GM23338 (cell line): ENCODE data around the gene MS4A18. TPM values are rescaled to one million over a fixed set of nuclear protein-coding genes. Genes with fewer than 3 reads are reported as not detected.

ENCODE experiments used
- ATAC-seq: fragments of 200-7000 bp; cut with Tn5 transposase; 3 replicates; pipeline ENCODE4 v1.9.1; 2020
- DNase-seq: peaks from one replicate; pipeline ENCODE4 v3.0.0-alpha.2; 2015; ENCODE audit warnings: low spot score
- H2AFZ ChIP-seq: fragments of 200-600 bp; sonication (generic); 2 replicates; pipeline ENCODE4 v1.8.0; 2016; ENCODE audit warnings: antibody characterized with exemption, mild to moderate bottlenecking, moderate library complexity
- H3F3A ChIP-seq: fragments of 200-600 bp; sonication (generic); replicated peaks from 2 replicates; pipeline ENCODE4 v1.8.0; 2017; ENCODE audit warnings: antibody characterized with exemption, mixed run types, low read depth
- H3K27ac ChIP-seq: fragments of 200-600 bp; sonication (generic); 2 replicates; pipeline ENCODE4 v1.6.1; 2016; ENCODE audit warnings: low read depth
- H3K27me3 ChIP-seq: fragments of 200-600 bp; sonication (generic); 2 replicates; pipeline ENCODE4 v1.8.0; 2016; ENCODE audit warnings: mild to moderate bottlenecking, mixed run types, moderate library complexity; ENCODE audit not compliant: insufficient read depth
- H3K36me3 ChIP-seq: fragments of 200-600 bp; sonication (generic); 2 replicates; pipeline ENCODE4 v1.8.0; 2016; ENCODE audit warnings: mild to moderate bottlenecking; ENCODE audit not compliant: insufficient read depth
- H3K4me1 ChIP-seq: fragments of 200-600 bp; sonication (generic); 2 replicates; pipeline ENCODE4 v1.8.0; 2016; ENCODE audit warnings: mild to moderate bottlenecking, moderate library complexity; ENCODE audit not compliant: insufficient read depth
- H3K4me2 ChIP-seq: fragments of 200-600 bp; sonication (generic); 2 replicates; pipeline ENCODE4 v1.7.1; 2017; ENCODE audit warnings: mixed run types
- H3K4me3 ChIP-seq: fragments of 200-600 bp; sonication (generic); 2 replicates; pipeline ENCODE4 v1.6.1; 2016; ENCODE audit warnings: mixed run types
- H3K79me2 ChIP-seq: fragments of 200-600 bp; sonication (generic); replicated peaks from 2 replicates; pipeline ENCODE4 v1.8.0; 2017; ENCODE audit warnings: mild to moderate bottlenecking; ENCODE audit not compliant: insufficient read depth
- H3K9me2 ChIP-seq: fragments of 200-600 bp; sonication (generic); 2 replicates; pipeline ENCODE4 v1.8.0; 2017; ENCODE audit not compliant: insufficient read depth
- H4K20me1 ChIP-seq: fragments of 200-600 bp; sonication (generic); replicated peaks from 2 replicates; pipeline ENCODE4 v1.8.0; 2017; ENCODE audit warnings: mild to moderate bottlenecking; ENCODE audit not compliant: insufficient read depth
- H3K27ac Mint-ChIP-seq: 2 replicates; pipeline ENCODE4 v1.8.0; 2020; ENCODE audit warnings: inconsistent platforms, mild to moderate bottlenecking, moderate library complexity, mixed read lengths
- H3K27me3 Mint-ChIP-seq: 3 replicates; pipeline ENCODE4 v1.8.0; 2022; ENCODE audit warnings: low read depth, mild to moderate bottlenecking, moderate library complexity, mixed read lengths, inconsistent platforms; ENCODE audit not compliant: insufficient read depth, poor library complexity
- H3K36me3 Mint-ChIP-seq: 3 replicates; pipeline ENCODE4 v1.8.0; 2021; ENCODE audit warnings: low read depth, mild to moderate bottlenecking, inconsistent platforms, moderate library complexity, mixed read lengths
- H3K4me1 Mint-ChIP-seq: 3 replicates; pipeline ENCODE4 v1.8.0; 2020; ENCODE audit warnings: mild to moderate bottlenecking, inconsistent platforms, mixed read lengths
- H3K4me3 Mint-ChIP-seq: 3 replicates; pipeline ENCODE4 v1.8.0; 2021; ENCODE audit warnings: moderate library complexity, mild to moderate bottlenecking, inconsistent platforms, mixed read lengths
- H3K9me3 Mint-ChIP-seq: 3 replicates; pipeline ENCODE4 v1.8.0; 2020; ENCODE audit warnings: moderate library complexity, mild to moderate bottlenecking, inconsistent platforms, mixed read lengths
- CREB1 ChIP-seq: fragments of 250-450 bp; sonication (Bioruptor Pico); IDR thresholded peaks from 2 replicates; pipeline ENCODE4 v1.5.0; 2020; ENCODE audit warnings: low read depth, mild to moderate bottlenecking, moderate library complexity
- CTCF ChIP-seq, 2 experiments: fragments of 200-600 bp in 1 of 2; sonication (generic) in 1 of 2; conservative IDR thresholded peaks; 2 replicates each; pipeline versions ENCODE4 v1.5.1 to v1.6.1; 2016 to 2017; ENCODE audit warnings: antibody characterized with exemption in 2 of 2, low read depth in 2 of 2, mild to moderate bottlenecking in 2 of 2, moderate library complexity in 1 of 2
- NANOG ChIP-seq: IDR thresholded peaks from 2 replicates; pipeline ENCODE4 v1.6.1; 2016; ENCODE audit warnings: antibody characterized with exemption, borderline replicate concordance
- POLR2AphosphoS5 ChIP-seq: IDR thresholded peaks from 2 replicates; pipeline ENCODE4 v1.6.1; 2016; ENCODE audit warnings: antibody characterized with exemption, low read depth
- ZNF114 ChIP-seq: fragments of 250-450 bp; sonication (Bioruptor Pico); IDR thresholded peaks from 2 replicates; pipeline ENCODE4 v1.5.0; 2020; ENCODE audit warnings: mild to moderate bottlenecking, moderate library complexity
- ZNF462 ChIP-seq: fragments of 250-450 bp; sonication (Bioruptor Pico); IDR thresholded peaks from 2 replicates; pipeline ENCODE4 v1.5.0; 2020; ENCODE audit warnings: mild to moderate bottlenecking, moderate library complexity
- polyA plus RNA-seq: library from polyadenylated mRNA; unstranded; fragments of >200 nt; fragmentation: Nextera tagmentation; extraction: Ambion mirVana; gene quantifications from 2 replicates; pipeline ENCODE4 v1.2.1, GENCODE V29; 2016
- total RNA-seq: library from RNA; depleted of rRNA; stranded (reverse); fragments of >200 nt; shearing (Covaris generic); gene quantifications from 2 replicates; pipeline ENCODE4 v1.2.3, GENCODE V29; 2014

MS4A18 gene
- total and polyA plus RNA-seq, 2 experiments from 2014 or later = not detected

DNA sequence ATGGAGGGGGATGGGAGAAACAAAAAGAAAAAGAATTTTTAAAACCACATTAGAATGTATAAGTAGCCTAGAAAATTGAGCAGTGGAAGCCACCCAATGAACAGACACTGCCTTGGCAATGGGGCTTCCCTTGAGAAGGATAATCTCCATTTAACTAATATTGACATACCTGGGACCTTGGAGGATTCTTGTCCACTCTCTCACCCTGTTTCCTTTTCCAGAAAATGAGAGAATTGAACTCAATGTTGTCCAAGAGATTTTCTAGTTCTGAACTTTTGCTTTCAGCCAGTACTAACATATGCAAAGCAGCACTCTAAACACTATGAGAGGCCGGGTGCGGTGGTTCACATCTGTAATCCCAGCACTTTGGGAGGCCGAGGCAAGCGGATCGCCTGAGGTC, 24.6 kb upstream of the MS4A18 start (continued):
- no peak for TF ChIP-seq ZNF462 (CRISPR knock-in tag)
- TF ChIP-seq NANOG = no peak
- TF ChIP-seq ZNF114 = no peak
- TF ChIP-seq POLR2AphosphoS5 = no peak

GRCh38 chr11:60700689-60701468, 23.6 kb upstream of the MS4A18 start:
- no peaks in the 10 kb centered on the region for H3K9me2 ChIP-seq
- H3K27ac ChIP-seq = no peak overlapping the region
- no peaks in the 10 kb centered on the region for H3F3A ChIP-seq
- no peaks in the 10 kb centered on the region for H4K20me1 ChIP-seq
- no peak overlapping the region for H3K4me3 ChIP-seq
- Mint-ChIP-seq H3K27ac (peak overlapping the region; percentile 56), H3K36me3 (no peaks in the 10 kb centered on the region), H3K9me3 (no peaks in the 10 kb centered on the region), H3K27me3 (peaks cover 1% of the 10 kb centered on the region), H3K4me1 (peaks cover 10% of the 10 kb centered on the region; the same call in 2 of the 3 replicates), H3K4me3 (no peak overlapping the region)
- DNase-seq (peak; percentile 88), ATAC-seq (peak; percentile 93)
- H2AFZ ChIP-seq = peak overlapping the region; percentile 98
- TF ChIP-seq CREB1 (CRISPR knock-in tag) (no peak), CTCF (conservative IDR thresholded peaks at IDR 0.05; ENCODE audit: low read depth in 2 of 2) (peak; percentile 69 to 72)
- no peaks in the 10 kb centered on the region for H3K36me3 ChIP-seq
- H3K79me2 ChIP-seq = no peaks in the 10 kb centered on the region
- no peak overlapping the region for H3K4me2 ChIP-seq
- H3K27me3 ChIP-seq = no peaks in the 10 kb centered on the region
- no peaks in the 10 kb centered on the region for H3K4me1 ChIP-seq
